GM23338 (cell line): Measurements from ENCODE around the gene ODR4. TPM values are rescaled to one million over a fixed set of nuclear protein-coding genes. Genes with fewer than 3 reads are reported as not detected.

Experiments used
- ATAC-seq: fragments of 200-7000 bp; cut with Tn5 transposase; 3 replicates; pipeline ENCODE4 v1.9.1; 2020
- DNase-seq: peaks from one replicate; pipeline ENCODE4 v3.0.0-alpha.2; 2015; ENCODE audit warnings: low spot score
- H2AFZ ChIP-seq: fragments of 200-600 bp; sonication (generic); 2 replicates; pipeline ENCODE4 v1.8.0; 2016; ENCODE audit warnings: antibody characterized with exemption, mild to moderate bottlenecking, moderate library complexity
- H3F3A ChIP-seq: fragments of 200-600 bp; sonication (generic); replicated peaks from 2 replicates; pipeline ENCODE4 v1.8.0; 2017; ENCODE audit warnings: antibody characterized with exemption, mixed run types, low read depth
- H3K27ac ChIP-seq: fragments of 200-600 bp; sonication (generic); 2 replicates; pipeline ENCODE4 v1.6.1; 2016; ENCODE audit warnings: low read depth
- H3K27me3 ChIP-seq: fragments of 200-600 bp; sonication (generic); 2 replicates; pipeline ENCODE4 v1.8.0; 2016; ENCODE audit warnings: mild to moderate bottlenecking, mixed run types, moderate library complexity; ENCODE audit not compliant: insufficient read depth
- H3K36me3 ChIP-seq: fragments of 200-600 bp; sonication (generic); 2 replicates; pipeline ENCODE4 v1.8.0; 2016; ENCODE audit warnings: mild to moderate bottlenecking; ENCODE audit not compliant: insufficient read depth
- H3K4me1 ChIP-seq: fragments of 200-600 bp; sonication (generic); 2 replicates; pipeline ENCODE4 v1.8.0; 2016; ENCODE audit warnings: mild to moderate bottlenecking, moderate library complexity; ENCODE audit not compliant: insufficient read depth
- H3K4me2 ChIP-seq: fragments of 200-600 bp; sonication (generic); 2 replicates; pipeline ENCODE4 v1.7.1; 2017; ENCODE audit warnings: mixed run types
- H3K4me3 ChIP-seq: fragments of 200-600 bp; sonication (generic); 2 replicates; pipeline ENCODE4 v1.6.1; 2016; ENCODE audit warnings: mixed run types
- H3K79me2 ChIP-seq: fragments of 200-600 bp; sonication (generic); replicated peaks from 2 replicates; pipeline ENCODE4 v1.8.0; 2017; ENCODE audit warnings: mild to moderate bottlenecking; ENCODE audit not compliant: insufficient read depth
- H3K9me2 ChIP-seq: fragments of 200-600 bp; sonication (generic); 2 replicates; pipeline ENCODE4 v1.8.0; 2017; ENCODE audit not compliant: insufficient read depth
- H4K20me1 ChIP-seq: fragments of 200-600 bp; sonication (generic); replicated peaks from 2 replicates; pipeline ENCODE4 v1.8.0; 2017; ENCODE audit warnings: mild to moderate bottlenecking; ENCODE audit not compliant: insufficient read depth
- H3K27ac Mint-ChIP-seq: 2 replicates; pipeline ENCODE4 v1.8.0; 2020; ENCODE audit warnings: inconsistent platforms, mild to moderate bottlenecking, moderate library complexity, mixed read lengths
- H3K27me3 Mint-ChIP-seq: 3 replicates; pipeline ENCODE4 v1.8.0; 2022; ENCODE audit warnings: low read depth, mild to moderate bottlenecking, moderate library complexity, mixed read lengths, inconsistent platforms; ENCODE audit not compliant: insufficient read depth, poor library complexity
- H3K36me3 Mint-ChIP-seq: 3 replicates; pipeline ENCODE4 v1.8.0; 2021; ENCODE audit warnings: low read depth, mild to moderate bottlenecking, inconsistent platforms, moderate library complexity, mixed read lengths
- H3K4me1 Mint-ChIP-seq: 3 replicates; pipeline ENCODE4 v1.8.0; 2020; ENCODE audit warnings: mild to moderate bottlenecking, inconsistent platforms, mixed read lengths
- H3K4me3 Mint-ChIP-seq: 3 replicates; pipeline ENCODE4 v1.8.0; 2021; ENCODE audit warnings: moderate library complexity, mild to moderate bottlenecking, inconsistent platforms, mixed read lengths
- H3K9me3 Mint-ChIP-seq: 3 replicates; pipeline ENCODE4 v1.8.0; 2020; ENCODE audit warnings: moderate library complexity, mild to moderate bottlenecking, inconsistent platforms, mixed read lengths
- CREB1 ChIP-seq: fragments of 250-450 bp; sonication (Bioruptor Pico); IDR thresholded peaks from 2 replicates; pipeline ENCODE4 v1.5.0; 2020; ENCODE audit warnings: low read depth, mild to moderate bottlenecking, moderate library complexity
- CTCF ChIP-seq, 2 experiments: fragments of 200-600 bp in 1 of 2; sonication (generic) in 1 of 2; conservative IDR thresholded peaks; 2 replicates each; pipeline versions ENCODE4 v1.5.1 to v1.6.1; 2016 to 2017; ENCODE audit warnings: antibody characterized with exemption in 2 of 2, low read depth in 2 of 2, mild to moderate bottlenecking in 2 of 2, moderate library complexity in 1 of 2
- ETS1 ChIP-seq: IDR thresholded peaks from 2 replicates; pipeline ENCODE4 v1.6.1; 2016; ENCODE audit warnings: antibody characterized with exemption
- EZH2 ChIP-seq: fragments of 200-600 bp; sonication (generic); IDR thresholded peaks from one replicate; pipeline ENCODE4 v1.8.0; 2017; ENCODE audit warnings: antibody characterized with exemption, mild to moderate bottlenecking, low read depth; ENCODE audit not compliant: unreplicated experiment
- JUNB ChIP-seq: IDR thresholded peaks from one replicate; pipeline ENCODE4 v1.6.1; 2016; ENCODE audit warnings: antibody characterized with exemption; ENCODE audit not compliant: unreplicated experiment
- NANOG ChIP-seq: IDR thresholded peaks from 2 replicates; pipeline ENCODE4 v1.6.1; 2016; ENCODE audit warnings: antibody characterized with exemption, borderline replicate concordance
- POLR2AphosphoS5 ChIP-seq: IDR thresholded peaks from 2 replicates; pipeline ENCODE4 v1.6.1; 2016; ENCODE audit warnings: antibody characterized with exemption, low read depth
- REST ChIP-seq: IDR thresholded peaks from one replicate; pipeline ENCODE4 v1.6.1; 2018; ENCODE audit warnings: antibody characterized with exemption; ENCODE audit not compliant: unreplicated experiment
- STAT1 ChIP-seq: IDR thresholded peaks from one replicate; pipeline ENCODE4 v1.6.1; 2016; ENCODE audit warnings: antibody characterized with exemption; ENCODE audit not compliant: unreplicated experiment
- ZNF114 ChIP-seq: fragments of 250-450 bp; sonication (Bioruptor Pico); IDR thresholded peaks from 2 replicates; pipeline ENCODE4 v1.5.0; 2020; ENCODE audit warnings: mild to moderate bottlenecking, moderate library complexity
- ZNF331 ChIP-seq: fragments of 250-450 bp; sonication (Bioruptor Pico); IDR thresholded peaks from 2 replicates; pipeline ENCODE4 v1.5.0; 2020; ENCODE audit warnings: low read depth, mild to moderate bottlenecking, moderate library complexity
- polyA plus RNA-seq: library from polyadenylated mRNA; unstranded; fragments of >200 nt; fragmentation: Nextera tagmentation; extraction: Ambion mirVana; gene quantifications from 2 replicates; pipeline ENCODE4 v1.2.1, GENCODE V29; 2016
- total RNA-seq: library from RNA; depleted of rRNA; stranded (reverse); fragments of >200 nt; shearing (Covaris generic); gene quantifications from 2 replicates; pipeline ENCODE4 v1.2.3, GENCODE V29; 2014

ODR4 gene
- total and polyA plus RNA-seq, 2 experiments from 2014 or later, result 17.3 to 18.9 TPM

GRCh38 chr1:186327331-186327730, 48.3 kb upstream of the ODR4 start:
- H3K36me3 ChIP-seq, result peaks cover 65% of the 10 kb centered on the region
- H3K79me2 ChIP-seq, result no peaks in the 10 kb centered on the region
- peaks cover 72% of the 10 kb centered on the region for H3K36me3 Mint-ChIP-seq
- H3K9me2 ChIP-seq, result no peaks in the 10 kb centered on the region
- no peak overlapping the region for H3K4me3 ChIP-seq
- H3K4me3 Mint-ChIP-seq, result no peak overlapping the region
- peaks cover under 1% of the 10 kb centered on the region for H4K20me1 ChIP-seq
- H3K4me1 ChIP-seq, result no peaks in the 10 kb centered on the region
- no peaks in the 10 kb centered on the region for H3K27me3 Mint-ChIP-seq
- no peak for DNase-seq
- H3F3A ChIP-seq, result no peaks in the 10 kb centered on the region
- H3K27me3 ChIP-seq, result no peaks in the 10 kb centered on the region
- no peak for ATAC-seq
- TF ChIP-seq ZNF331 (no peak), CTCF (conservative IDR thresholded peaks at IDR 0.05; ENCODE audit: low read depth in 2 of 2) (no peak), CREB1 (CRISPR knock-in tag) (no peak), EZH2 (no peak), REST (no peak), NANOG (no peak), POLR2AphosphoS5 (no peak), JUNB (no peak), STAT1 (no peak), ZNF114 (CRISPR knock-in tag) (no peak), ETS1 (no peak)
- H2AFZ ChIP-seq, result no peak overlapping the region
- no peaks in the 10 kb centered on the region for H3K9me3 Mint-ChIP-seq
- no peak overlapping the region for H3K27ac Mint-ChIP-seq
- no peaks in the 10 kb centered on the region for H3K4me1 Mint-ChIP-seq
- H3K27ac ChIP-seq, result no peak overlapping the region
- H3K4me2 ChIP-seq, result no peak overlapping the region
